A549 (cell line): Measurements from ENCODE around the gene LRRC17. TPM values are rescaled to one million over a fixed set of nuclear protein-coding genes. Genes with fewer than 3 reads are reported as not detected.

Experiments used
- ATAC-seq, 2 experiments: fragments of 200-7000 bp in 1 of 2; fragments of >200 bp in 1 of 2; cut with Nextera tagmentation in 1 of 2; cut with Tn5 transposase in 1 of 2; 3 replicates each; pipeline versions ENCODE4 v1.8.0 to v1.9.1; 2018 to 2020; ENCODE audit warnings: mild to moderate bottlenecking in 1 of 2, moderate library complexity in 1 of 2
- CTCF ChIA-PET: fragments of 300-600 bp; sonication (Branson Sonifier 250); formaldehyde crosslinking; extraction: SDS; loops from one replicate; lab custom pipeline; 2021; ENCODE audit warnings: antibody characterized with exemption, inconsistent platforms; lab: Yijun Ruan, JAX
- POLR2A ChIA-PET: fragments of 350-600 bp; formaldehyde crosslinking; extraction: SDS; loops from one replicate; lab custom pipeline; 2021; ENCODE audit warnings: antibody characterized with exemption, inconsistent platforms; lab: Yijun Ruan, JAX
- DNase-seq, 2 experiments: peaks; one replicate each; pipeline versions ENCODE4 v3.0.0 to v3.0.0-alpha.2; 2011 to 2016; ENCODE audit warnings: low read depth in 1 of 2, low spot score in 1 of 2
- FAIRE-seq: peaks from 2 replicates; lab custom pipeline; 2011; peaks lifted over from hg19 to GRCh38; lab: Jason Lieb, UNC
- H3K27ac ChIP-seq, 2 experiments: fragments of >200 bp; sonication (Bioruptor Twin); formaldehyde crosslinking; 3 replicates each; pipeline ENCODE4 v1.5.1; 2016 to 2017
- H3K4me1 ChIP-seq: fragments of >200 bp; sonication (Bioruptor Twin); formaldehyde crosslinking; 3 replicates; pipeline ENCODE4 v1.6.1; 2016
- H3K4me2 ChIP-seq: fragments of >200 bp; sonication (Bioruptor Twin); formaldehyde crosslinking; 3 replicates; pipeline ENCODE4 v1.6.1; 2016
- H3K4me3 ChIP-seq: fragments of >200 bp; sonication (Bioruptor Twin); formaldehyde crosslinking; 3 replicates; pipeline ENCODE4 v1.5.1; 2016
- H3K9me3 ChIP-seq: fragments of >200 bp; sonication (Bioruptor Twin); formaldehyde crosslinking; 3 replicates; pipeline ENCODE4 v1.6.1; 2016
- CEBPB ChIP-seq, 2 experiments: fragments of >200 bp in 1 of 2; sonication (Bioruptor Twin) in 1 of 2; formaldehyde crosslinking in 1 of 2; IDR thresholded peaks; 2 replicates each; pipeline ENCODE4 v1.6.1; 2012 to 2016
- CHD4 ChIP-seq: fragments of 200-600 bp; sonication (generic); IDR thresholded peaks from 2 replicates; pipeline ENCODE4 v1.6.1; 2016; ENCODE audit warnings: antibody characterized with exemption, mild to moderate bottlenecking, borderline replicate concordance
- ESRRA ChIP-seq: fragments of 150-350 bp; IDR thresholded peaks from 2 replicates; pipeline ENCODE4 v1.6.1; 2014; ENCODE audit warnings: mild to moderate bottlenecking, low read length, borderline replicate concordance
- FOSB ChIP-seq: fragments of 250-450 bp; sonication (Bioruptor Pico); IDR thresholded peaks from 2 replicates; pipeline ENCODE4 v1.5.0; 2020; ENCODE audit warnings: mild to moderate bottlenecking, moderate library complexity
- HOXA7 ChIP-seq: fragments of 250-450 bp; sonication (Bioruptor Pico); IDR thresholded peaks from 2 replicates; pipeline ENCODE4 v1.5.0; 2020; ENCODE audit warnings: mild to moderate bottlenecking, moderate library complexity
- KDM5A ChIP-seq: fragments of 200-600 bp; sonication (generic); IDR thresholded peaks from 2 replicates; pipeline ENCODE4 v1.6.1; 2016; ENCODE audit warnings: antibody characterized with exemption, mild to moderate bottlenecking
- MAFK ChIP-seq: fragments of 450-650 bp; IDR thresholded peaks from 2 replicates; pipeline ENCODE4 v1.6.1; 2014; ENCODE audit not compliant: partially characterized antibody
- NFE2L2 ChIP-seq: fragments of 150-350 bp; conservative IDR thresholded peaks from 2 replicates; pipeline ENCODE4 v1.6.1; 2014; ENCODE audit warnings: low read length
- NPAS2 ChIP-seq: fragments of 250-450 bp; sonication (Bioruptor Pico); IDR thresholded peaks from 2 replicates; pipeline ENCODE4 v1.8.0; 2022; ENCODE audit warnings: mild to moderate bottlenecking, moderate library complexity, borderline replicate concordance
- PHF8 ChIP-seq: fragments of 200-600 bp; sonication (generic); IDR thresholded peaks from 2 replicates; pipeline ENCODE4 v1.6.1; 2016; ENCODE audit warnings: low read depth, mild to moderate bottlenecking, antibody characterized with exemption, moderate library complexity, borderline replicate concordance
- RAD21 ChIP-seq, 2 experiments: fragments of >200 bp in 1 of 2; sonication (Bioruptor Twin) in 1 of 2; formaldehyde crosslinking in 1 of 2; IDR thresholded peaks in 1 of 2; conservative IDR thresholded peaks in 1 of 2; 2 replicates in 1 of 2; 3 replicates in 1 of 2; pipeline ENCODE4 v1.6.1; 2012 to 2018; ENCODE audit warnings: inconsistent platforms in 1 of 2
- RARB ChIP-seq: fragments of 250-450 bp; sonication (Bioruptor Pico); IDR thresholded peaks from 2 replicates; pipeline ENCODE4 v1.8.0; 2021; ENCODE audit warnings: mild to moderate bottlenecking, moderate library complexity
- RCOR1 ChIP-seq: fragments of 150-350 bp; IDR thresholded peaks from 2 replicates; pipeline ENCODE4 v1.6.1; 2014; ENCODE audit warnings: antibody characterized with exemption, low read length, low read depth
- RFX5 ChIP-seq: fragments of 450-650 bp; IDR thresholded peaks from 2 replicates; pipeline ENCODE4 v1.7.1; 2014; ENCODE audit warnings: antibody characterized with exemption, mild to moderate bottlenecking, moderate library complexity
- SREBF2 ChIP-seq: fragments of 450-650 bp; IDR thresholded peaks from 2 replicates; pipeline ENCODE4 v1.6.1; 2014; ENCODE audit warnings: mild to moderate bottlenecking, moderate library complexity
- ZC3H11A ChIP-seq: fragments of 450-650 bp; IDR thresholded peaks from 2 replicates; pipeline ENCODE4 v1.6.1; 2014; ENCODE audit warnings: antibody characterized with exemption, mild to moderate bottlenecking
- ZFP36 ChIP-seq: fragments of 450-650 bp; IDR thresholded peaks from 2 replicates; pipeline ENCODE4 v1.6.1; 2014; ENCODE audit warnings: borderline replicate concordance; ENCODE audit not compliant: partially characterized antibody
- ZSCAN20 ChIP-seq: fragments of 250-450 bp; sonication (Bioruptor Pico); IDR thresholded peaks from 2 replicates; pipeline ENCODE4 v1.8.0; 2022; ENCODE audit warnings: mild to moderate bottlenecking, moderate library complexity
- WGBS: methylation state at CpG from one replicate; pipeline ENCODE4 v1.1.6; 2017; ENCODE audit errors: missing lambda C conversion rate; 5-methylcytosine and 5-hydroxymethylcytosine counted together
- polyA plus RNA-seq, 4 experiments: library from polyadenylated mRNA; depleted of rRNA in 3 of 4; stranded (reverse); fragments of >200 nt; fragmentation: RNase III in 1 of 4; extraction: RNeasy Plus Mini Kit Qiagen cat#74134 plus additional on column Dnase treatment in 1 of 4; gene quantifications; 2 replicates in 3 of 4; 3 replicates in 1 of 4; pipeline ENCODE4 v1.2.3, GENCODE V29; 2011 to 2017
- TF ChIP-seq, protein P1 (sequence below): fragments of >200 bp; sonication (Bioruptor Twin); formaldehyde crosslinking; IDR thresholded peaks from 3 replicates; pipeline ENCODE4 v1.6.1; 2016
- TF ChIP-seq, protein P2 (sequence below): fragments of 200-600 bp; sonication (generic); IDR thresholded peaks from 2 replicates; pipeline ENCODE4 v1.6.1; 2016; ENCODE audit warnings: antibody characterized with exemption, mild to moderate bottlenecking, moderate library complexity
- TF ChIP-seq, protein P3 (sequence below): fragments of 250-450 bp; sonication (Bioruptor Pico); IDR thresholded peaks from 2 replicates; pipeline ENCODE4 v1.5.0; 2020; ENCODE audit warnings: low read depth, mild to moderate bottlenecking, moderate library complexity

The LRRC17 gene
- polyA plus RNA-seq, 2 of the 4 experiments (the other 2 are of a cell fraction) = 0.05 to 0.36 TPM

DNA sequence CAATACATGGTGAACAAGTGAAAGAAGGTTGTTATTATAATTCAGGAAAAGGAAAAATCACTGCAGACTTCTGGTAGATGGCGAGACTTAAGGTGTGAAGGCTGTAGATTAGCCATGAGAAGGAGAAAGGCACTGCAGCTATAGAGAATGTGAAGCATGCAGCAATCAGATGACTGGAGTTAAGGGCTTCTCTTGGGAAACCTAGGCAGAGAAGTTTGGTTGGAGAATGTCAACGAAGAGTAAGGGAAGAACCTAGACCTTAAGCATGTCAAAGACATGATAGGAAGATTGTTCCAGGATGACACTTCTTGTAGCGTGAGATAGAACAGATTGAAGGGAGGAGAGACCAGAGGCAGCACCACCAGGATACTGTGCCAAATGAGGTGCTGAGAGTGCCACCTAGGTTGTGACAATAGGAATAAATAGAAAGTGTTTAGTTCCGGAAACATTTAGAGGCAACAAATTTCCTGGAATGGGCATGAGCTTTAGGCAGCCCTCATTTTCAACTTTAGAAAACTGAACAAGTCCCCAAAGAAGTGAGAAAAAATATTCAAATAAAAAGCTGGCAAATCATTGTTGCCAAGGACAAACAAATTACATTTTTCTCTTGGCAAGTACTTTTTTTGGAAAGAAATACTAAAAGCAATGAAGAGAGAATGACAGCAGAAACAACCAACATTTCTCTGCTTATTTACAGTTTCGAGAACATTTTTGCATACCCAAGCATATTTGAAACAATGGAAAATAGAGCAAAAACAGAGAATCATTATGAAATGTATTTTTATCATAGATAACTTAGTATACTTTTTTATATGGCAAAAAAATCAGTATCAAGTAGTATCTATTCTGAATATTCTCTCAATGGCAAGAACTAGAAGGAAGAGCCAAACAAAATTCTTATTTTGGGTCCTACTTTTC, 4.9 kb downstream of the LRRC17 start:
- POLR2A ChIA-PET = no interaction called here
- peak in 1 of 2 experiments; percentile 46; a peak in 1 of 6 replicates for ATAC-seq

DNA sequence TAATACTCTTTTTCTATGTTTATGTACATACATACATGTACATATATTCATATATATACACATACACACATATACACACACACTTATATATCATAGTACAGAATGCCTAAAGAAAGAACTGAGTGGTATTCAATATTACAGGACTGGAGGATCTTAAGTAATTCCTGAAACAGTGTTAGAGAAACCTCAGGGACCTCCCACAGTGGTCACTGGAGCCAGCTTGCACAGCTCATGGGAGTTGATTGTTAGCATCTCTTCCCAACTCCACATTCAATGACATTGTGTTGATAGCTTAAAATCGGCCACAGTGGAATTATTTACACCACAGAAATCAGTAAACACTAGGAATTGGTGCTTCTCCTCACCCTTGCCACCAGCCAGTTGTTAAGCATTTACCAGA, 6.0 kb downstream of the LRRC17 start:
- POLR2A ChIA-PET = no interaction called here
- H3K4me3 ChIP-seq = no peak overlapping the region
- TF ChIP-seq PHF8 = no peak
- TF ChIP-seq SREBF2 = no peak
- TF ChIP-seq KDM5A = no peak
- no peak for TF ChIP-seq CEBPB (IDR thresholded peaks at IDR 0.05)
- TF ChIP-seq FOSB (CRISPR knock-in tag) = no peak
- TF ChIP-seq, protein P1, sequence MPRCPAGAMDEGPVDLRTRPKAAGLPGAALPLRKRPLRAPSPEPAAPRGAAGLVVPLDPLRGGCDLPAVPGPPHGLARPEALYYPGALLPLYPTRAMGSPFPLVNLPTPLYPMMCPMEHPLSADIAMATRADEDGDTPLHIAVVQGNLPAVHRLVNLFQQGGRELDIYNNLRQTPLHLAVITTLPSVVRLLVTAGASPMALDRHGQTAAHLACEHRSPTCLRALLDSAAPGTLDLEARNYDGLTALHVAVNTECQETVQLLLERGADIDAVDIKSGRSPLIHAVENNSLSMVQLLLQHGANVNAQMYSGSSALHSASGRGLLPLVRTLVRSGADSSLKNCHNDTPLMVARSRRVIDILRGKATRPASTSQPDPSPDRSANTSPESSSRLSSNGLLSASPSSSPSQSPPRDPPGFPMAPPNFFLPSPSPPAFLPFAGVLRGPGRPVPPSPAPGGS = no peak
- TF ChIP-seq NFE2L2 = no peak
- no peak for TF ChIP-seq ZSCAN20
- TF ChIP-seq RFX5 = no peak
- no peak for TF ChIP-seq RARB (CRISPR knock-in tag)
- TF ChIP-seq CHD4 = no peak
- TF ChIP-seq ZC3H11A = no peak
- TF ChIP-seq ESRRA = no peak
- TF ChIP-seq, protein P2, sequence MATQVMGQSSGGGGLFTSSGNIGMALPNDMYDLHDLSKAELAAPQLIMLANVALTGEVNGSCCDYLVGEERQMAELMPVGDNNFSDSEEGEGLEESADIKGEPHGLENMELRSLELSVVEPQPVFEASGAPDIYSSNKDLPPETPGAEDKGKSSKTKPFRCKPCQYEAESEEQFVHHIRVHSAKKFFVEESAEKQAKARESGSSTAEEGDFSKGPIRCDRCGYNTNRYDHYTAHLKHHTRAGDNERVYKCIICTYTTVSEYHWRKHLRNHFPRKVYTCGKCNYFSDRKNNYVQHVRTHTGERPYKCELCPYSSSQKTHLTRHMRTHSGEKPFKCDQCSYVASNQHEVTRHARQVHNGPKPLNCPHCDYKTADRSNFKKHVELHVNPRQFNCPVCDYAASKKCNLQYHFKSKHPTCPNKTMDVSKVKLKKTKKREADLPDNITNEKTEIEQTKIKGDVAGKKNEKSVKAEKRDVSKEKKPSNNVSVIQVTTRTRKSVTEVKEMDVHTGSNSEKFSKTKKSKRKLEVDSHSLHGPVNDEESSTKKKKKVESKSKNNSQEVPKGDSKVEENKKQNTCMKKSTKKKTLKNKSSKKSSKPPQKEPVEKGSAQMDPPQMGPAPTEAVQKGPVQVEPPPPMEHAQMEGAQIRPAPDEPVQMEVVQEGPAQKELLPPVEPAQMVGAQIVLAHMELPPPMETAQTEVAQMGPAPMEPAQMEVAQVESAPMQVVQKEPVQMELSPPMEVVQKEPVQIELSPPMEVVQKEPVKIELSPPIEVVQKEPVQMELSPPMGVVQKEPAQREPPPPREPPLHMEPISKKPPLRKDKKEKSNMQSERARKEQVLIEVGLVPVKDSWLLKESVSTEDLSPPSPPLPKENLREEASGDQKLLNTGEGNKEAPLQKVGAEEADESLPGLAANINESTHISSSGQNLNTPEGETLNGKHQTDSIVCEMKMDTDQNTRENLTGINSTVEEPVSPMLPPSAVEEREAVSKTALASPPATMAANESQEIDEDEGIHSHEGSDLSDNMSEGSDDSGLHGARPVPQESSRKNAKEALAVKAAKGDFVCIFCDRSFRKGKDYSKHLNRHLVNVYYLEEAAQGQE = no peak
- no peak for TF ChIP-seq NPAS2 (CRISPR knock-in tag)
- no peak for TF ChIP-seq ZFP36
- TF ChIP-seq RCOR1 = no peak
- TF ChIP-seq HOXA7 (CRISPR knock-in tag) = no peak
- TF ChIP-seq, all 56 proteins: peak for 0
- Histone ChIP-seq H3K27ac (no peak overlapping the region), H3K9me3 (no peaks in the 10 kb centered on the region), H3K4me1 (peaks cover 10% of the 10 kb centered on the region; the same call in 2 of the 3 replicates), H3K4me2 (no peak overlapping the region)
- 6% methylated on average over 1 of the region's 1 CpG for whole genome bisulfite sequencing
- no peak for DNase-seq
- no peak for ATAC-seq
- CTCF ChIA-PET = interaction anchor here (1.2 to 2.2 kb wide), 3 partner anchors 9 to 143 kb away, joined by 4 to 8 read pairs (median 7); no protein-coding TSS in a partner anchor
- FAIRE-seq = no peak

More for the DNA sequence above, 4.9 kb downstream of the LRRC17 start:
- TF ChIP-seq, protein P3, sequence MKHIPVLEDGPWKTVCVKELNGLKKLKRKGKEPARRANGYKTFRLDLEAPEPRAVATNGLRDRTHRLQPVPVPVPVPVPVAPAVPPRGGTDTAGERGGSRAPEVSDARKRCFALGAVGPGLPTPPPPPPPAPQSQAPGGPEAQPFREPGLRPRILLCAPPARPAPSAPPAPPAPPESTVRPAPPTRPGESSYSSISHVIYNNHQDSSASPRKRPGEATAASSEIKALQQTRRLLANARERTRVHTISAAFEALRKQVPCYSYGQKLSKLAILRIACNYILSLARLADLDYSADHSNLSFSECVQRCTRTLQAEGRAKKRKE (CRISPR knock-in tag) = no peak
- peak; percentile 73 for TF ChIP-seq MAFK
- TF ChIP-seq RAD21 (conservative IDR thresholded peaks at IDR 0.05 in 1 of 2, IDR thresholded peaks at IDR 0.05 in 1 of 2) = peak; percentile 37 to 61; a peak in 4 of 5 replicates
- no peak for TF ChIP-seq NPAS2 (CRISPR knock-in tag)
- 70% methylated on average over 5 of the region's 5 CpGs for WGBS
- CTCF ChIA-PET = interaction anchor here (0.9 to 2.2 kb wide), 4 partner anchors 8 to 144 kb away, joined by 3 to 8 read pairs (median 6); no protein-coding TSS in a partner anchor
- Histone ChIP-seq H3K4me1 (peaks cover 10% of the 10 kb centered on the region; the same call in 2 of the 3 replicates), H3K4me2 (no peak overlapping the region), H3K27ac (no peak overlapping the region), H3K9me3 (no peaks in the 10 kb centered on the region), H3K4me3 (no peak overlapping the region)
- FAIRE-seq = no peak
- peak in 1 of 2 experiments; percentile 20 for DNase-seq
